ENCODE data around the gene NLRC5.

The NLRC5 gene

DNA sequence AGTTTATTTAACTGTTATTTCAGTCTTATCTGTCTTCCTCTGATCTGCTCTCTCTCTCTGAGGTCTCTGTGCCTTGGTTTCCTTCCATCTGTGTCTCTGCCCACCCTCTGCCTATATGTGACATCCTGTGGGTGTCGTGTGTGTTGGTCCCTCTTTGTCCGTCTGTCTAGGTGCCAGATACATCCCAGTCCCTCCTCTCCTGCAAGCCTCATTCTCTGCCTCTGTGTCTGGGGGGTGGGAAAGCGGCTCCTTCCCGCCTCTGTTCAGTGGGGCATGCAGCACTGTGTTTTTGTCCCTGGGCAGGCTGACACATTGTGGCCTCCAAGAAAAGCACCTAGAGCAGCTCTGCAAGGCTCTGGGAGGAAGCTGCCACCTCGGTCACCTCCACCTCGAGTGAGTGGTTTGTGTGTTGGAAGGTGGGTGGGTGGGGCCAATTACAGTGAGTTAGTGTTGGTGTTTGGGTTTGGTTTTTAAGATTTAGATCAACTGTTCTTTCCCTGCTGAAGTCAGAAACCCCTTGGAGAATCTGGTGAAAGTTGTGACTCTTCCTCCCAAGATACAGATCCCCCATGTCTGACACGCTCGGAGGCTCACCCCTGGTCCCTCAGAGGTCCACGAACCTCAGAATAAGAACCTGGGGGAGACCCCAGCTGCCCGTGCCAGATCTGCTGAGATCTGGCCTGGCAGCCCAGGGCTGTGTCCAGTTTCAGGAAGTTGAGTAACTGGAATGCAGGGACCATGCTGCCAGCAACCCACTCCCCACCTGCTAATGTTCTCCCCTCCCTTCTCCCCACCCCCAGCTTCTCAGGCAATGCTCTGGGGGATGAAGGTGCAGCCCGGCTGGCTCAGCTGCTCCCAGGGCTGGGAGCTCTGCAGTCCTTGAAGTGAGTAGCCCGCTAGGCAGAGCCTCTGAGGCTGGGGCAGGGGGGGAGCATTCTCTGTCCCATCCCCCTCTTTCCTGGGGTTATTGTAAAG lies 52.1 kb downstream of the NLRC5 start:
- no peak overlapping the region for H3K27ac ChIP-seq (ENCODE audit: low read depth, low read length)
- peaks cover 11% of the 10 kb centered on the region for H3K36me3 ChIP-seq (ENCODE audit: control insufficient read depth, insufficient read depth, low read length)
- H3K9ac ChIP-seq (ENCODE audit: low read length), result no peak overlapping the region
- no peak overlapping the region for H3K4me3 ChIP-seq (ENCODE audit: low read length)
- no peaks in the 10 kb centered on the region for H3K4me1 ChIP-seq (ENCODE audit: control insufficient read depth, insufficient read depth, low read length)
- H3K27me3 ChIP-seq (ENCODE audit: control insufficient read depth, insufficient read depth, low read length), result no peaks in the 10 kb centered on the region

DNA sequence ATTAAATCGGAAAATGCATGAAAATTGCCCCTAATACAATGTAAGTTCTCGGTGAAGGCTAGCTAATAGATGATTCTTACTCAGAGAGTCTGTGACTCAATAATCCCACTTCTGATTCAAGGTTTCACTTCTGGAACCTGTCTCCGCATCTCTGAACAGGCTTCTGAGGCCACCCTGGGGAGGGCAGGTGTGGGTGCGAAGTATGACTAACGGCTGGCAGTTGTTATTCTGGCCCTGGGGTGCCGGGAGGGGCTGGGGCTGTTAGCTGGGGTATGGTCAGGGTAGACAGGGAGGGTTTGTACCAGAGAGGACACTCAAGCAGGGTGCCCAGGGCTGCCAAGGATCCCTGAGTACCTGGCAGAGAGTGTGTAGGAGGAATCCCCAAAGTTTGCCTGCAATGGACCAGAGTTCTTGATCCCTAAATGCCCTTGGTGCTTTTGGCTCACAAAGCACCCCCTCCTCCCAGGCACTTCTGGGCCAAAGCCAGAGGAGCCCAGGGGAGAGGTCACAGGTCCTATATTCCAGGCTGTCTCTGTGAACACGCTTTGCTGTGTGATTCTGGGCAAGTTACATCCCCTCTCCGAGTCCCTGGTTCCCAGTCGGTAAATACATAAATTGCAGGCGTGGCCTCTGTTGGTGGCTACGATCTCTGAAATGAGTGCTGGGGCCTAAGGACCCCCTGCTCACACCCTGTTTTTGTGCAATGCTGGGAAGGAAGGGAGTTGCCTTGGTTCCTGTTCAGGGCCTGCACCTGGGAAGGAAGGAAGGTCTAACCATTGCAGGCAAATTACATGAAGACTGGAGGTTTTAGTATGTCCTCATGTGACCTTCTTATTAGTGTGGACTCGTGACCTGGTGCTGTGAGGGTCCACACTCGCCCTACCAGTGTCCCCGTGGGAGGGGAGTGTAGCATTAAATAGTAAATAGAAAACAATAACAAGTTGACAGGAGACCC lies 53.1 kb downstream of the NLRC5 start:
- Histone ChIP-seq H3K4me3 (ENCODE audit: low read length) (no peak overlapping the region), H3K27ac (ENCODE audit: low read depth, low read length) (no peak overlapping the region), H3K9ac (ENCODE audit: low read length) (no peak overlapping the region), H3K27me3 (ENCODE audit: control insufficient read depth, insufficient read depth, low read length) (no peaks in the 10 kb centered on the region), H3K4me1 (ENCODE audit: control insufficient read depth, insufficient read depth, low read length) (no peaks in the 10 kb centered on the region), H3K36me3 (ENCODE audit: control insufficient read depth, insufficient read depth, low read length) (peaks cover 10% of the 10 kb centered on the region)

DNA sequence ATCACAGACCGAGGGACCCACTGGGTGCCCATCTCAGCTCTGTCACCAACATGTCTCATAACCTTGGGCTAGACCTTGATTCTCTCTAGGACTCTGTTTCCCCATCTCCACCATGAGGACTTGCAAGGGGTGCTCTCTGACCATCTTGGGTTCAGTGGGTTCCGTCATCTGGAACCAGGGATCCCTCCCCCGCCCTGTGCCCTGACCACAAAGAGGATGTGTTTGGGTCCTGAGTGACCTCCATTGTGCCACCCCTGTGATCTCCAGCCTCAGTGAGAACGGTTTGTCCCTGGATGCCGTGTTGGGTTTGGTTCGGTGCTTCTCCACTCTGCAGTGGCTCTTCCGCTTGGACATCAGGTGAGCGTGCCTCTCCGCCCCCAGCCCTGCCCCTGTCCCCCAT lies 53.9 kb downstream of the NLRC5 start:
- no peaks in the 10 kb centered on the region for H3K4me1 ChIP-seq (ENCODE audit: control insufficient read depth, insufficient read depth, low read length)
- no peak overlapping the region for H3K27ac ChIP-seq (ENCODE audit: low read depth, low read length)
- peaks cover 5% of the 10 kb centered on the region for H3K36me3 ChIP-seq (ENCODE audit: control insufficient read depth, insufficient read depth, low read length)
- H3K4me3 ChIP-seq (ENCODE audit: low read length), result no peak overlapping the region
- H3K27me3 ChIP-seq (ENCODE audit: control insufficient read depth, insufficient read depth, low read length), result no peaks in the 10 kb centered on the region
- peak overlapping the region; percentile 17 for H3K9ac ChIP-seq (ENCODE audit: low read length)

DNA sequence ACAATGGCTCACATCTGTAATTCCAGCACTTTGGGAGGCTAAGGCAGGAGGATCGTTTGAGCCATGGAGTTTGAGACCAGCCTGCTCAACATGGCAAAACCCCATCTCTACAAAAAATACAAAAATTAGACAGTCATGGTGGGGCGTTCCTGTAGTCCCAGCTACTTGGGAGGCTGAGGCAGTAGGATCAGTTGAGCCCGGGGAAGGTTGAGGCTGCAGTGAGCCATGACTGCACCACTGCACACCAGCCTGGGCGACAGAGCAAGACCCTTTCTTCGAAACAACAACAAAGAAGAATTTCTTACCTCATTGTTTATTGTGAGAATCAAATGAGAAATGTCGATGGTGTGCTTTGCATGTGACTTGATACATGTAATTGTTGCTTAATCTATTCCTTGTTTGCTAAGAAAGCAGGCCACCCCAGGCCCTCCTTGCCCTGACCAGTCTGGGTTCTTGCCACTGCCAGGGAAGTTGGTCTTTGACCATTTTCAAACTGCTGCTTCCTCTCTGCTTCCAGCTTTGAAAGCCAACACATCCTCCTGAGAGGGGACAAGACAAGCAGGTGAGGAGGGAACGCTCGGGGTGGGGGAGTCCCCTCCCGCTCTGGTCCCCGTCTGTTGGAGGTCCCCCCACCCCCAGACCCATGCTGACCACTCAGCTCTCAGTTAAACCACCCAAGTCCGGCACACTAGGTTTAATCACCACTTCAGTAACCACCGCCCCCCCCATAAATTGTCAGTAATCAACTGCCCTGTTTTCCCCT lies 55.8 kb downstream of the NLRC5 start:
- Histone ChIP-seq H3K36me3 (ENCODE audit: control insufficient read depth, insufficient read depth, low read length) (peaks cover 4% of the 10 kb centered on the region), H3K27me3 (ENCODE audit: control insufficient read depth, insufficient read depth, low read length) (no peaks in the 10 kb centered on the region), H3K4me1 (ENCODE audit: control insufficient read depth, insufficient read depth, low read length) (no peaks in the 10 kb centered on the region), H3K27ac (ENCODE audit: low read depth, low read length) (no peak overlapping the region), H3K4me3 (ENCODE audit: low read length) (no peak overlapping the region), H3K9ac (ENCODE audit: low read length) (no peak overlapping the region)

DNA sequence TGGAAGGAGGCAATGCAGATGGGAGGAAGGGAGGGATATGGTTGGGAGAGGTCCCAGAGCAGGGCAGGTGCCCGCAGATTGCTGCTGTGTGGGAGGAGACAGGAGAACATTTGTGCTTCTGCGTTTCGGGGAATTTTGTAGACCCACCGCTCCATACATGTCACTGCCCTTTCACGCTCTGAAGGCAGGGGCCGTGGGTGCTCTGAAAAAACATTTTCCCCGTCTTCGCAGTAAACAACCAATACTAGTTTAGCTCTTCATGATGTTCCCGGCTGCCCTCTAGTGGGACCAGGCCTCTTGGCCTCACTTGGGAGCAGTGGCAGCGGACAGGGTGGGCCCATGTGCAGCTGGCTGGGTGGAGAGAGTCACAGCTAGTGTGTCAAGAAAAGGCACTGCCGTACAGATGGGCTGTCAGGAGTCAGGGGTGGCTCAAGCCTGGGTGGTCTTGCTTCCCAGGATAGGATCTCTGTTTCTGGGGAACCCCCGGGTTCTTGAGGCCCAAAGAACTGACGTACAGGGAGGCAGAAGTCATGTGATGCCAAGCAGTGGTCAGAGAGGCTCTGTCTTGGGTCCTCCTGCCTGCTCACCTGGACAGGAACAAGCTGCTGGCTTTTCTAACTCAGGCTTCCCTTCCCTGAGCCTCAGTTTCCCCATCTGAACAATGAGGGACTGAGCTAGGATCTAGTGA lies 56.5 kb downstream of the NLRC5 start:
- no peaks in the 10 kb centered on the region for H3K27me3 ChIP-seq (ENCODE audit: control insufficient read depth, insufficient read depth, low read length)
- H3K27ac ChIP-seq (ENCODE audit: low read depth, low read length), result no peak overlapping the region
- no peaks in the 10 kb centered on the region for H3K4me1 ChIP-seq (ENCODE audit: control insufficient read depth, insufficient read depth, low read length)
- H3K9ac ChIP-seq (ENCODE audit: low read length), result no peak overlapping the region
- H3K36me3 ChIP-seq (ENCODE audit: control insufficient read depth, insufficient read depth, low read length), result no peaks in the 10 kb centered on the region
- H3K4me3 ChIP-seq (ENCODE audit: low read length), result no peak overlapping the region

DNA sequence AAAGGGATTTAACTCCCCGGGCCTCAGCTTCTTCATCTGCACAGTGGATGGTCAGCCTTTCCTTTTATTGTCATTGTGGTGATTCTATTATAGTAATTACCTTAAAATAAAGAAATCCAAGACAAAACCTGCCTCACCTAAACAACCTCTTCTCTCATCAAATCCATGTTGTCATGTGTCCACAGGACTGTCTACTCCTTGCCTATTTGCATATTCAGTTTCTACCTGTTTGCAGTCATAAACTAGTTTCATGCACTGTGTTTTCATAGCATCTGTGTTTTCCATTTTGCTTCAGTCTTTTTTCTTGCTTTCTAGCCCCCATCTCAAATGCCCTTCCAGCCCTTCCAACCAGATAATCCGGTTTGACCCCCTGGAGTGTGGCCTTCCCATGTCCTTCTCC lies 58.7 kb downstream of the NLRC5 start:
- no peak overlapping the region for H3K4me3 ChIP-seq (ENCODE audit: low read length)
- no peaks in the 10 kb centered on the region for H3K4me1 ChIP-seq (ENCODE audit: control insufficient read depth, insufficient read depth, low read length)
- no peak overlapping the region for H3K27ac ChIP-seq (ENCODE audit: low read depth, low read length)
- no peaks in the 10 kb centered on the region for H3K27me3 ChIP-seq (ENCODE audit: control insufficient read depth, insufficient read depth, low read length)
- no peak overlapping the region for H3K9ac ChIP-seq (ENCODE audit: low read length)
- no peaks in the 10 kb centered on the region for H3K36me3 ChIP-seq (ENCODE audit: control insufficient read depth, insufficient read depth, low read length)

- H3K27me3 ChIP-seq (ENCODE audit: control insufficient read depth, insufficient read depth, low read length), result no peaks in the 10 kb centered on the region
- no peaks in the 10 kb centered on the region for H3K4me1 ChIP-seq (ENCODE audit: control insufficient read depth, insufficient read depth, low read length)
- peaks cover 4% of the 10 kb centered on the region for H3K36me3 ChIP-seq (ENCODE audit: control insufficient read depth, insufficient read depth, low read length)
- H3K27ac ChIP-seq (ENCODE audit: low read depth, low read length), result no peak overlapping the region
- H3K4me3 ChIP-seq (ENCODE audit: low read length), result no peak overlapping the region
- no peak overlapping the region for H3K9ac ChIP-seq (ENCODE audit: low read length)
Measured at GRCh38 chr16:57049678-57050077, 60.3 kb downstream of the NLRC5 start.

DNA sequence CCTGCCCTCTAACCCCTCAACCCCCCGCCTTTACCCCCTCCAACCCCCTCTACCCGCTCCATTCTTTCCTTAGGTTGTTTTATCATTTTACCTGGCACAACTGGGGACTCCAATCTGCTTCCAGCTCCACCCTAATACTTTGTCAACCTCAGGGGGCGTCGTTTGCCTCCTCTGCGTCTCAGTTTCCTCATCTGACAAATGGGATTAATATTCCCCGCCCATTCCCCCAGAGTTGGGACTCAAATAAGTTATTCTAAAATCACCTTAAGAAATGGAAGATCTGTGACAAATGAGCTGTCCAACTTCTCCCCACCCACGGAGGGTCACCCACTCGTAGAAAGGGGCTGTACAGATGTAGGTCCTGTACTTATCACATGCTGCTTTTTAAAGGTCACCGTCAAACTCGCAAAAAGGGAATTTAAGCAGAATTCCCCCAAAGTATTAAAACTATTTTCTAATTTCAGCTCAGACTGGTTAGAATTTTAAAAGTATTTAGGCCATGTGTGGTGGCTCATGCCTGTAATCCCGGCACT lies 62.4 kb downstream of the NLRC5 start:
- H3K9ac ChIP-seq (ENCODE audit: low read length), result no peak overlapping the region
- no peak overlapping the region for H3K4me3 ChIP-seq (ENCODE audit: low read length)
- peaks cover 10% of the 10 kb centered on the region for H3K36me3 ChIP-seq (ENCODE audit: control insufficient read depth, insufficient read depth, low read length)
- no peaks in the 10 kb centered on the region for H3K27me3 ChIP-seq (ENCODE audit: control insufficient read depth, insufficient read depth, low read length)
- no peak overlapping the region for H3K27ac ChIP-seq (ENCODE audit: low read depth, low read length)
- H3K4me1 ChIP-seq (ENCODE audit: control insufficient read depth, insufficient read depth, low read length), result no peaks in the 10 kb centered on the region

- Histone ChIP-seq H3K27me3 (ENCODE audit: control insufficient read depth, insufficient read depth, low read length) (no peaks in the 10 kb centered on the region), H3K27ac (ENCODE audit: low read depth, low read length) (no peak overlapping the region), H3K36me3 (ENCODE audit: control insufficient read depth, insufficient read depth, low read length) (peaks cover 17% of the 10 kb centered on the region), H3K9ac (ENCODE audit: low read length) (no peak overlapping the region), H3K4me3 (ENCODE audit: low read length) (no peak overlapping the region), H3K4me1 (ENCODE audit: control insufficient read depth, insufficient read depth, low read length) (no peaks in the 10 kb centered on the region)
Measured at GRCh38 chr16:57053206-57053605, 63.8 kb downstream of the NLRC5 start.

GRCh38 chr16:57054338-57054737 lies 65.0 kb downstream of the NLRC5 start:
- Histone ChIP-seq H3K36me3 (ENCODE audit: control insufficient read depth, insufficient read depth, low read length) (peaks cover 19% of the 10 kb centered on the region), H3K27me3 (ENCODE audit: control insufficient read depth, insufficient read depth, low read length) (no peaks in the 10 kb centered on the region), H3K27ac (ENCODE audit: low read depth, low read length) (no peak overlapping the region), H3K4me3 (ENCODE audit: low read length) (no peak overlapping the region), H3K4me1 (ENCODE audit: control insufficient read depth, insufficient read depth, low read length) (no peaks in the 10 kb centered on the region), H3K9ac (ENCODE audit: low read length) (no peak overlapping the region)

- Histone ChIP-seq H3K27me3 (ENCODE audit: control insufficient read depth, insufficient read depth, low read length) (no peaks in the 10 kb centered on the region), H3K4me1 (ENCODE audit: control insufficient read depth, insufficient read depth, low read length) (no peaks in the 10 kb centered on the region), H3K9ac (ENCODE audit: low read length) (no peak overlapping the region), H3K27ac (ENCODE audit: low read depth, low read length) (no peak overlapping the region), H3K4me3 (ENCODE audit: low read length) (no peak overlapping the region), H3K36me3 (ENCODE audit: control insufficient read depth, insufficient read depth, low read length) (peaks cover 19% of the 10 kb centered on the region)
Measured at GRCh38 chr16:57054771-57055170, 65.4 kb downstream of the NLRC5 start.

Measured in rectal smooth muscle tissue (tissue), 1 donor.